GM10248 (cell line): Measurements from ENCODE around the gene TCEA3.

ENCODE experiments used
- CTCF ChIA-PET: fragments of 300-600 bp; sonication (Branson Sonifier 250); formaldehyde crosslinking; extraction: SDS; loops from one replicate; lab custom pipeline; 2021; ENCODE audit warnings: antibody characterized with exemption; lab: Yijun Ruan, JAX
- POLR2A ChIA-PET: fragments of 350-650 bp; sonication (Branson Sonifier 250); formaldehyde crosslinking; extraction: SDS; loops from one replicate; lab custom pipeline; 2020; ENCODE audit warnings: antibody characterized with exemption; lab: Yijun Ruan, JAX
- DNase-seq: peaks from one replicate; pipeline ENCODE4 v3.0.0; 2012; ENCODE audit errors: extremely low spot score
- CTCF ChIP-seq: IDR thresholded peaks from 2 replicates; pipeline ENCODE4 v1.5.1; 2012; ENCODE audit warnings: mild to moderate bottlenecking, low read depth; ENCODE audit errors: extremely low read depth, missing control alignments, control extremely low read depth

TCEA3 gene

GRCh38 chr1:23459338-23459757 is 34.8 kb upstream of the TCEA3 start:
- DNase-seq = no peak
- TF ChIP-seq CTCF = no peak
- ChIA-PET POLR2A (no interaction called here), CTCF (interaction anchor here (1.1 to 1.9 kb wide), 2 partner anchors 10 to 38 kb away, joined by 3 to 5 read pairs; no protein-coding TSS in a partner anchor)

- DNase-seq = no peak
- no peak for TF ChIP-seq CTCF
- POLR2A ChIA-PET = no interaction called here
- CTCF ChIA-PET = no interaction called here
Observed at GRCh38 chr1:23456226-23456625, 31.7 kb upstream of the TCEA3 start.

GRCh38 chr1:23453455-23454000 is 29.0 kb upstream of the TCEA3 start:
- no peak for DNase-seq
- ChIA-PET POLR2A (no interaction called here), CTCF (interaction anchor here (1.6 kb wide), 1 partner anchor 8 kb away, joined by 3 read pairs; no protein-coding TSS in a partner anchor)
- TF ChIP-seq CTCF = no peak

GRCh38 chr1:23452011-23452411 is 27.5 kb upstream of the TCEA3 start:
- ChIA-PET CTCF (interaction anchor here (1.2 kb wide), 1 partner anchor 10 kb away, joined by 4 read pairs; no protein-coding TSS in a partner anchor), POLR2A (no interaction called here)
- no peak for TF ChIP-seq CTCF
- DNase-seq = no peak

- no peak for TF ChIP-seq CTCF
- POLR2A ChIA-PET = no interaction called here
- CTCF ChIA-PET = interaction anchor here (1.2 kb wide), 1 partner anchor 10 kb away, joined by 4 read pairs; no protein-coding TSS in a partner anchor
- DNase-seq = no peak
Observed at GRCh38 chr1:23451441-23451840, 26.9 kb upstream of the TCEA3 start.

GRCh38 chr1:23450894-23451293 is 26.3 kb upstream of the TCEA3 start:
- POLR2A ChIA-PET = no interaction called here
- CTCF ChIA-PET = interaction anchor here (1.2 kb wide), 1 partner anchor 9 kb away, joined by 4 read pairs; no protein-coding TSS in a partner anchor
- no peak for TF ChIP-seq CTCF
- DNase-seq = no peak
